PC-9 (cell line): ENCODE results near the gene MCM8. TPM values are rescaled to one million over a fixed set of nuclear protein-coding genes. Genes with fewer than 3 reads are reported as not detected.
"Not testable (repeated sequence)": the region's sequence is repeated elsewhere in the genome, so short reads cannot be mapped to it uniquely, and the experiment has no call there.

ENCODE experiments used
- BruUV-seq: library from RNA; stranded (reverse); fragments of 400-500 nt; replicated peaks from 2 replicates; lab custom pipeline; 2021; lab: Mats Ljungman, UMichigan
- CTCF ChIA-PET: fragments of 300-600 bp; sonication (Branson Sonifier 250); formaldehyde crosslinking; loops from one replicate; lab custom pipeline; 2022; ENCODE audit warnings: antibody characterized with exemption; lab: Charles Lee
- POLR2A ChIA-PET: fragments of 300-600 bp; sonication (Branson Sonifier 250); formaldehyde crosslinking; loops from one replicate; lab custom pipeline; 2022; ENCODE audit warnings: antibody characterized with exemption; ENCODE audit not compliant: unreplicated experiment; lab: Charles Lee
- DNase-seq, 2 experiments: peaks; one replicate each; pipeline versions ENCODE4 v3.0.0 to v3.0.0-alpha.2; 2015 to 2022; ENCODE audit warnings: mixed read lengths in 1 of 2
- H2AFZ ChIP-seq: fragments of 200-600 bp; sonication (generic); 2 replicates; pipeline ENCODE4 v1.8.1; 2017; ENCODE audit warnings: antibody characterized with exemption
- H3F3A ChIP-seq: fragments of 200-600 bp; sonication (generic); 2 replicates; pipeline ENCODE4 v1.8.1; 2017; ENCODE audit warnings: antibody characterized with exemption, mild to moderate bottlenecking, low read depth; ENCODE audit not compliant: insufficient read depth
- H3K27ac ChIP-seq: fragments of 200-600 bp; sonication (generic); 2 replicates; pipeline ENCODE4 v1.6.1; 2016; ENCODE audit warnings: mixed run types
- H3K27me3 ChIP-seq: fragments of 200-600 bp; sonication (generic); 2 replicates; pipeline ENCODE4 v1.6.1; 2016; ENCODE audit warnings: low read depth, mixed run types; ENCODE audit not compliant: insufficient read depth
- H3K36me3 ChIP-seq: fragments of 200-600 bp; sonication (generic); 2 replicates; pipeline ENCODE4 v1.6.1; 2016; ENCODE audit warnings: low read depth, mixed run types
- H3K4me1 ChIP-seq: fragments of 200-600 bp; sonication (generic); replicated peaks from 2 replicates; pipeline ENCODE4 v1.6.1; 2016; ENCODE audit warnings: mixed run types; ENCODE audit not compliant: insufficient read depth
- H3K4me2 ChIP-seq: fragments of 200-600 bp; sonication (generic); 2 replicates; pipeline ENCODE4 v1.6.1; 2017; ENCODE audit warnings: mixed run types
- H3K4me3 ChIP-seq: fragments of 200-600 bp; sonication (generic); 2 replicates; pipeline ENCODE4 v1.6.1; 2016; ENCODE audit warnings: mixed run types
- H3K79me2 ChIP-seq: fragments of 200-600 bp; sonication (generic); 2 replicates; pipeline ENCODE4 v1.6.1; 2017; ENCODE audit warnings: low read depth, mixed run types
- H3K9me2 ChIP-seq: fragments of 200-600 bp; sonication (generic); 2 replicates; pipeline ENCODE4 v1.8.1; 2017; ENCODE audit warnings: mild to moderate bottlenecking; ENCODE audit not compliant: insufficient read depth
- H3K9me3 ChIP-seq: fragments of 200-600 bp; sonication (generic); 2 replicates; pipeline ENCODE4 v1.8.1; 2016; ENCODE audit warnings: low read depth; ENCODE audit not compliant: insufficient read depth
- H4K20me1 ChIP-seq: fragments of 200-600 bp; sonication (generic); 2 replicates; pipeline ENCODE4 v1.8.1; 2017; ENCODE audit not compliant: insufficient read depth
- EZH2 ChIP-seq: fragments of 200-600 bp; sonication (generic); IDR thresholded peaks from 2 replicates; pipeline ENCODE4 v1.8.0; 2017; ENCODE audit warnings: antibody characterized with exemption, low read depth
- intact Hi-C: fragments of 100-400 bp; cut with micrococcal nuclease; formaldehyde crosslinking; loops from one replicate; pipeline ENCODE4 v1.10.0; 2022; ENCODE audit not compliant: unreplicated experiment
- total RNA-seq: library from RNA; stranded (reverse); gene quantifications from 2 replicates; pipeline ENCODE4 v1.2.3, GENCODE V29; 2021
- TF ChIP-seq, protein P1 (sequence below): fragments of 200-600 bp; sonication (generic); conservative IDR thresholded peaks from 2 replicates; pipeline ENCODE4 v1.6.1; 2017; ENCODE audit warnings: mixed run types, antibody characterized with exemption, mild to moderate bottlenecking, moderate library complexity

The MCM8 gene
- total RNA-seq, 1 experiment from 2014 or later: 22.4 TPM

DNA sequence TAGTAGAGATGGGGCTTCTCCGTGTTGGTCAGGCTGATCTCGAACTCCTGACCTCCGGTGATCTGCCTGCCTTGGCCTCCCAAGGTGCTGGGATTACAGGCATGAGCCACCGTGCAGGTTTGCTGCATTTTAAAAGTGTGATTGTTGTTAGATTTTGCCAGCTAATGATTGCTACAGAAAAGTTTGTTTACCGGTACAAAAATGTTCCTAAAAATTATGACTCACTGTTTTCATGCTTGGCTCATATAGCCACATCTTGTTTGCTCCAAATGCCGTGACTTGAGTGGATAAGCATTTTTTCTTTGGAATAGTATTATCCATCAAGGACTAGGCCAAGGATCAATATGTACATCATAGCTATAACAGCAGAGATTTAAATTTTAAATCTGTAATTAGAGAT is 79.1 kb downstream of the MCM8 start:
- BruUV-seq: no TSS peak
- no peaks in the 10 kb centered on the region for H3K9me2 ChIP-seq
- TF ChIP-seq EZH2: no peak
- ChIA-PET POLR2A (no interaction called here), CTCF (no interaction called here)
- no peaks in the 10 kb centered on the region for H3F3A ChIP-seq
- H3K36me3 ChIP-seq: peaks cover 15% of the 10 kb centered on the region
- H3K9me3 ChIP-seq: 0 out of 2 replicates have a peak, but pooled peaks cover 3% of the 10 kb centered on the region
- H3K27me3 ChIP-seq: no peaks in the 10 kb centered on the region
- peaks cover 9% of the 10 kb centered on the region; the same call in 1 of the 2 replicates for H4K20me1 ChIP-seq
- H3K27ac ChIP-seq: no peak overlapping the region
- H2AFZ ChIP-seq: no peak overlapping the region
- intact Hi-C loops: no loop called here
- H3K79me2 ChIP-seq: peaks cover 4% of the 10 kb centered on the region; the same call in 1 of the 2 replicates
- H3K4me1 ChIP-seq: no peaks in the 10 kb centered on the region
- no peak for DNase-seq
- H3K4me2 ChIP-seq: no peak overlapping the region
- H3K4me3 ChIP-seq: no peak overlapping the region

DNA sequence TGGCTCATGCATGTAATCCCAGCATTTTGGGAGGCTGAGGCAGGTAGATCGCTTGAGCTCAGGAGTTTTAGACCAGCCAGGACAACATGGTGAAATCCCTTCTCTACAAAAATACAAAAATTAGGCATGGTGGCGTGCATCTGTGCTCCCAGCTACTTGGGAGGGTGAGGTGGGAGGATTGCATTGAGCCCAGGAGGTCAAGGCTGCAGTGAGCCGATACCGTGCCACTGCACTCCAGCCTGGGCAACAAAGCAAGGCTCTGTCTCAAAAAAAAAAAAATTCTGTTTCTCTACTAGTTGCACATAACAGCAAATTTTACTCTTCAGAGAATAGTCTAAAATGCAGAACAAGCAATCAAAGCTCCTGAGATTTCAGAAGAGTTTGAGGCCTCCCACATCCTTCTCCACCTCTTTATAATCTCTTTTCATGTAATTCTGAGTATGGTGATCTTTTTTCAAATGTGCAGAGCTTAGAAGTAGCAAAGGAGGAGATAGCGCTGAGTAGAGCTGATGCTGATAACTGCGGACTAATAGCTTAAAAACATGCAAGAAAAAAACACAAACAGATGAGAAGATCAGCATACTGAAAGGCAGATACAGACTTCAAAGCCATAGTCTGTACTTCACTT is 80.1 kb downstream of the MCM8 start:
- no peak for DNase-seq
- Histone ChIP-seq H3K9me2 (no peaks in the 10 kb centered on the region), H2AFZ (no peak overlapping the region), H4K20me1 (peaks cover 9% of the 10 kb centered on the region; the same call in 1 of the 2 replicates), H3K4me1 (no peaks in the 10 kb centered on the region), H3K9me3 (no peaks in the 10 kb centered on the region), H3K4me3 (no peak overlapping the region), H3K79me2 (no peaks in the 10 kb centered on the region; the same call in 1 of the 2 replicates), H3F3A (no peaks in the 10 kb centered on the region), H3K4me2 (no peak overlapping the region), H3K27ac (no peak overlapping the region), H3K36me3 (peaks cover 9% of the 10 kb centered on the region), H3K27me3 (no peaks in the 10 kb centered on the region)
- ChIA-PET POLR2A (no interaction called here), CTCF (no interaction called here)
- no TSS peak for BruUV-seq
- no peak for TF ChIP-seq EZH2
- TF ChIP-seq, protein P1, sequence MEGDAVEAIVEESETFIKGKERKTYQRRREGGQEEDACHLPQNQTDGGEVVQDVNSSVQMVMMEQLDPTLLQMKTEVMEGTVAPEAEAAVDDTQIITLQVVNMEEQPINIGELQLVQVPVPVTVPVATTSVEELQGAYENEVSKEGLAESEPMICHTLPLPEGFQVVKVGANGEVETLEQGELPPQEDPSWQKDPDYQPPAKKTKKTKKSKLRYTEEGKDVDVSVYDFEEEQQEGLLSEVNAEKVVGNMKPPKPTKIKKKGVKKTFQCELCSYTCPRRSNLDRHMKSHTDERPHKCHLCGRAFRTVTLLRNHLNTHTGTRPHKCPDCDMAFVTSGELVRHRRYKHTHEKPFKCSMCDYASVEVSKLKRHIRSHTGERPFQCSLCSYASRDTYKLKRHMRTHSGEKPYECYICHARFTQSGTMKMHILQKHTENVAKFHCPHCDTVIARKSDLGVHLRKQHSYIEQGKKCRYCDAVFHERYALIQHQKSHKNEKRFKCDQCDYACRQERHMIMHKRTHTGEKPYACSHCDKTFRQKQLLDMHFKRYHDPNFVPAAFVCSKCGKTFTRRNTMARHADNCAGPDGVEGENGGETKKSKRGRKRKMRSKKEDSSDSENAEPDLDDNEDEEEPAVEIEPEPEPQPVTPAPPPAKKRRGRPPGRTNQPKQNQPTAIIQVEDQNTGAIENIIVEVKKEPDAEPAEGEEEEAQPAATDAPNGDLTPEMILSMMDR: no peak
- intact Hi-C loops: no loop called here

DNA sequence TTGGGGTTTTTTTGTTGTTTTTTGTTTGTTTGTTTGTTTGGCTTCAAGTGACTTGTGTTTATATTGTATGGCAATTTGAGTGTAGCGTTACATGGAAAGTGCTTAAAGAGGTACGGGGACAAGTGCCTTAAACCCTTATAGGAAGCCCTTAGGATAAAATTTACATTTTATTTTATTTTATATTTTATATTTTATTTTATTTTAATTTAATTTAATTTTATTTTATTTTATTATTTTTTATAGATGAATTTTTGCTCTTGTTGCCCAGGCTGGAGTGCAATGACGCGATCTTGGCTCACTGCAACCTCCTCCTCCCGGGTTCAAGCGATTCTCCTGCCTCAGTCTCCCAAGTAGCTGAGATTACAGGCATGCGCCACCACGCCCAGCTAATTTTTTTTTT is 82.5 kb downstream of the MCM8 start:
- H2AFZ ChIP-seq, CTCF ChIA-PET, POLR2A ChIA-PET, H3K4me1 ChIP-seq, intact Hi-C loops, H3K79me2 ChIP-seq, H4K20me1 ChIP-seq, H3K9me3 ChIP-seq, DNase-seq, H3K27ac ChIP-seq, H3K4me3 ChIP-seq, BruUV-seq, H3K4me2 ChIP-seq, H3K9me2 ChIP-seq, H3K27me3 ChIP-seq, H3F3A ChIP-seq: not testable (repeated sequence)
- peaks cover 18% of the 10 kb centered on the region for H3K36me3 ChIP-seq

DNA sequence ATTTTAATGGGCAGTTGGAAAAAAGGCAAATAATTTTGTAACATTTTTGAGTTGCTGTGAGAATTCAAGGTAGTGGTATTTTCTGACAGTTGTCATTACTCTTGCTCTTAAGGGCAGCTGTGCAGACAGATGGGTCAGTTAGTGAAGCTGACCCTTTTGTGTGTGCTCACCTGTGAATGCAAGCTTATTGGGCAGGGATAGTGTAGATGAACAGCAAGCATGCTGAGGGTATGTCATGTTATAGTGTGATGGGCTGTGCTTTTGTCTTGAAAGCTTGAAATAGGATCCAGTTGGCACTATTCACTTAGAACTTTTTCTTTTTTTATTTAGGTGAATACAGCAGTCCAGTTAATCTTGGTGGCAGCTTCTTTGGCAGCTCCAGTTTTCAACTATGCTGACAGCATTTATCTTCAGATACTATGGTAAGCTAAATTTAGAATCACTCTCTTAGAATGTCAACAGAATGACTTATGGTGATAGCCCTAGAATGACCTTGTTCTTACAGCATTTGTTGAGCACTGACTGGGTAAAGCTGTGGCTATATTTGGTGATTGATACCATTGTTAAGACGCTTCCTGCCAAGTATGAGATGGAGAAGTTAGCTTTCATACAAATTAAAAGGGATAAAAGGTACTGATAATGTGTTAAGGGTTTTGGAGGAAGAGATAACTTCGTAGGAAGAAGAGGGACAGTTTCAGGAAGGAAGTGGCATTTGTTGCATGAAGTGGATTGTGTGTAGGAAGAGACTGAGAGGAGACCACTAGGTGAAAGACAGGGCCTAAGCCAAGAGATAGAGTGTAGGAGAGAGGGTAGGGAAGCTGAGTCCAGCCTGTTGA is 83.9 kb downstream of the MCM8 start:
- H3K4me2 ChIP-seq: no peak overlapping the region
- H3K9me2 ChIP-seq: no peaks in the 10 kb centered on the region
- no peak overlapping the region for H2AFZ ChIP-seq
- intact Hi-C loops: no loop called here
- H3K79me2 ChIP-seq: no peaks in the 10 kb centered on the region
- no TSS peak for BruUV-seq
- H3K36me3 ChIP-seq: peaks cover 18% of the 10 kb centered on the region
- no peaks in the 10 kb centered on the region for H3K9me3 ChIP-seq
- no peaks in the 10 kb centered on the region for H3K27me3 ChIP-seq
- POLR2A ChIA-PET: no interaction called here
- CTCF ChIA-PET: no interaction called here
- no peak overlapping the region for H3K27ac ChIP-seq
- H3K4me1 ChIP-seq: no peaks in the 10 kb centered on the region
- DNase-seq: no peak
- H3F3A ChIP-seq: no peaks in the 10 kb centered on the region
- H4K20me1 ChIP-seq: peaks cover 5% of the 10 kb centered on the region; the same call in 1 of the 2 replicates
- no peak for TF ChIP-seq EZH2
- TF ChIP-seq, protein P1: no peak
- no peak overlapping the region for H3K4me3 ChIP-seq
